ENCODE results near the gene LHFPL2.
"Not testable (repeated sequence)": the region's sequence is repeated elsewhere in the genome, so short reads cannot be mapped to it uniquely, and the experiment has no call there.

Gene LHFPL2

GRCh38 chr5:78666975-78667374 is 18.4 kb upstream of the LHFPL2 start:
- DNase-seq (ENCODE audit: low read depth in 2 of 3, low spot score in 1 of 3): not testable (repeated sequence)

- DNase-seq (ENCODE audit: low read depth in 2 of 3, low spot score in 1 of 3): no peak
Observed at GRCh38 chr5:78666041-78666444, 17.5 kb upstream of the LHFPL2 start.

GRCh38 chr5:78665534-78665933 is 17.0 kb upstream of the LHFPL2 start:
- no peak for DNase-seq (ENCODE audit: low read depth in 2 of 3, low spot score in 1 of 3)

GRCh38 chr5:78662323-78662722 is 13.8 kb upstream of the LHFPL2 start:
- no peak for DNase-seq (ENCODE audit: low read depth in 2 of 3, low spot score in 1 of 3)

- no peak for DNase-seq (ENCODE audit: low read depth in 2 of 3, low spot score in 1 of 3)
Observed at GRCh38 chr5:78661691-78662090, 13.1 kb upstream of the LHFPL2 start.

GRCh38 chr5:78661044-78661443 is 12.5 kb upstream of the LHFPL2 start:
- no peak for DNase-seq (ENCODE audit: low read depth in 2 of 3, low spot score in 1 of 3)

- DNase-seq (ENCODE audit: low read depth in 2 of 3, low spot score in 1 of 3): no peak
Observed at GRCh38 chr5:78660401-78660800, 11.8 kb upstream of the LHFPL2 start.

- DNase-seq (ENCODE audit: low read depth in 2 of 3, low spot score in 1 of 3): no peak
Observed at GRCh38 chr5:78659714-78660113, 11.1 kb upstream of the LHFPL2 start.

- DNase-seq (ENCODE audit: low read depth in 2 of 3, low spot score in 1 of 3): no peak
Observed at GRCh38 chr5:78659114-78659513, 10.5 kb upstream of the LHFPL2 start.

- DNase-seq (ENCODE audit: low read depth in 2 of 3, low spot score in 1 of 3): no peak
Observed at GRCh38 chr5:78657201-78657600, 8.6 kb upstream of the LHFPL2 start.

- DNase-seq (ENCODE audit: low read depth in 2 of 3, low spot score in 1 of 3): no peak
Observed at GRCh38 chr5:78655746-78656290, 7.2 kb upstream of the LHFPL2 start.

- DNase-seq (ENCODE audit: low read depth in 2 of 3, low spot score in 1 of 3): no peak
Observed at GRCh38 chr5:78654386-78654785, 5.8 kb upstream of the LHFPL2 start.

- DNase-seq (ENCODE audit: low read depth in 2 of 3, low spot score in 1 of 3): no peak
Observed at GRCh38 chr5:78653681-78654366, 5.3 kb upstream of the LHFPL2 start.

GRCh38 chr5:78653031-78653430 is 4.5 kb upstream of the LHFPL2 start:
- no peak for DNase-seq (ENCODE audit: low read depth in 2 of 3, low spot score in 1 of 3)

- DNase-seq (ENCODE audit: low read depth in 2 of 3, low spot score in 1 of 3): no peak
Observed at GRCh38 chr5:78651468-78651867, 2.9 kb upstream of the LHFPL2 start.

- DNase-seq (ENCODE audit: low read depth in 2 of 3, low spot score in 1 of 3): no peak
Observed at GRCh38 chr5:78650531-78650930, 2.0 kb upstream of the LHFPL2 start.

GRCh38 chr5:78649861-78650496 is 1.4 kb upstream of the LHFPL2 start:
- no peak for DNase-seq (ENCODE audit: low read depth in 2 of 3, low spot score in 1 of 3)

GRCh38 chr5:78649211-78649695 is 681 bp upstream of the LHFPL2 start:
- no peak for DNase-seq (ENCODE audit: low read depth in 2 of 3, low spot score in 1 of 3)

GRCh38 chr5:78647838-78648358 is 674 bp downstream of the LHFPL2 start:
- no peak for DNase-seq (ENCODE audit: low read depth in 2 of 3, low spot score in 1 of 3)

GRCh38 chr5:78647351-78647818 is 1.2 kb downstream of the LHFPL2 start:
- DNase-seq (ENCODE audit: low read depth in 2 of 3, low spot score in 1 of 3): no peak

- no peak for DNase-seq (ENCODE audit: low read depth in 2 of 3, low spot score in 1 of 3)
Observed at GRCh38 chr5:78644741-78645300, 3.8 kb downstream of the LHFPL2 start.

- DNase-seq (ENCODE audit: low read depth in 2 of 3, low spot score in 1 of 3): no peak
Observed at GRCh38 chr5:78644129-78644528, 4.4 kb downstream of the LHFPL2 start.
